Heart right ventricle (tissue), 16 donors: ENCODE data around the gene GPRC5C. TPM values are rescaled to one million over a fixed set of nuclear protein-coding genes. Genes with fewer than 3 reads are reported as not detected.
A peak's percentile ranks its signal among the peaks of the same experiment; 100 is the strongest.

Source experiments
- ATAC-seq, 8 donors: fragments of 200-7000 bp; cut with Tn5 transposase; one replicate each; pipeline ENCODE4 v1.9.1; 2020; ENCODE audit warnings: mild to moderate bottlenecking in 8 of 8, moderate library complexity in 8 of 8, moderate number of reproducible peaks in 1 of 8
- DNase-seq, 2 donors: peaks; one replicate each; pipeline ENCODE4 v3.0.0-alpha.2; 2020
- H3K27ac ChIP-seq, 10 donors: fragments of 200-600 bp; sonication (generic) in 2 of 10; one replicate each; pipeline versions ENCODE4 v1.5.0 to v1.8.0; 2020 to 2022; ENCODE audit warnings: mild to moderate bottlenecking in 3 of 10
- H3K27me3 ChIP-seq, 7 donors: fragments of 200-600 bp; one replicate each; pipeline ENCODE4 v1.8.0; 2021 to 2022; ENCODE audit warnings: mild to moderate bottlenecking in 2 of 7
- H3K36me3 ChIP-seq, 9 donors: fragments of 200-600 bp; sonication (generic) in 1 of 9; one replicate each; pipeline versions ENCODE4 v1.5.0 to v1.8.0; 2020 to 2022; ENCODE audit warnings: mild to moderate bottlenecking in 2 of 9
- H3K4me1 ChIP-seq, 9 donors: fragments of 200-600 bp; sonication (generic) in 1 of 9; one replicate each; pipeline versions ENCODE4 v1.5.0 to v1.8.0; 2020 to 2022; ENCODE audit warnings: mild to moderate bottlenecking in 4 of 9
- H3K4me3 ChIP-seq, 10 donors: fragments of 200-600 bp; sonication (generic) in 2 of 10; one replicate each; pipeline versions ENCODE4 v1.5.0 to v1.8.0; 2020 to 2022; ENCODE audit warnings: mild to moderate bottlenecking in 7 of 10, moderate library complexity in 2 of 10
- H3K9me3 ChIP-seq, 11 donors: fragments of 200-600 bp in 10 of 11; sonication (generic) in 2 of 11; one replicate each; pipeline versions ENCODE4 v1.5.0 to v1.8.0; 2013 to 2022; ENCODE audit warnings: mild to moderate bottlenecking in 2 of 11, control low read depth in 1 of 11, moderate library complexity in 1 of 11
- WGBS, 2 donors: extraction: QIAGEN DNeasy Blood & Tissue Kit; methylation state at CpG; one replicate each; pipeline ENCODE4 v1.1.7; 2013; ENCODE audit warnings: inconsistent platforms in 1 of 2; 5-methylcytosine and 5-hydroxymethylcytosine counted together
- intact Hi-C, 10 donors: fragments of 100-400 bp; cut with DNase I; formaldehyde crosslinking; loops; one replicate each; pipeline versions ENCODE4 v1.11.1 to v1.14.2; 2022
- polyA plus RNA-seq, 2 donors: library from polyadenylated mRNA; stranded (reverse); fragments of 200-250 nt; gene quantifications; one replicate each; pipeline ENCODE4 v1.2.3, GENCODE V29; 2013
- total RNA-seq, 10 donors: library from RNA; stranded (reverse); fragmentation: NEBNext Ultra II Directional in 3 of 10; extraction: Animal tissue kit (Norgen Biotek cat#: 25700) in 3 of 10; gene quantifications; one replicate each; pipeline versions ENCODE4 v1.2.1 to v1.2.4, GENCODE V29; 2021 to 2023
- TF ChIP-seq, protein P1 (sequence below), 9 donors: fragments of 200-600 bp; sonication (generic) in 2 of 9; IDR thresholded peaks; one replicate each; pipeline versions ENCODE4 v1.5.0 to v1.8.0; 2021 to 2022; ENCODE audit warnings: antibody characterized with exemption in 9 of 9, mild to moderate bottlenecking in 5 of 9, moderate library complexity in 1 of 9
- donor health status: Arrhythmogenic right ventricular cardiomyopathy.
- donor health status: ischemic (EF 13 %, LVEDD 7.1; RV severe dilation, severe dysfunction).
- donor health status: healthy with polysubstance abuse.
- donor health status: DM: no; HTN: yes; CAD: no.
- donor health status: DM: no; HTN: no; CAD: no.
- donor health status: ischemic (EF 25% LVEDD 6.9; RV normal size, moderate dysfunction).
- donor health status: ischemic (EF 25% LVEDD 5.7; RV mildly dilated, moderate dysfunction).
- donor health status: healthy.
- donor health status: DM: yes; HTN: yes; CAD: no.
- donor health status: Ischemic cardiomyopathy.
- donor health status: ischemic (EF 35%, LVEDD 5.7; RV mildly dilated, moderate dysfunction).
- donor health status: nonischemic (EF 11% LVEDD 7.7; RV severe dilation, severe dysfunction).
- donor health status: DM: yes; HTN: yes; CAD: no.
- donor health status: PGD.
- donor health status: ischemic (EF 29% LVEDD 5.4; RV normal size, mild dysfunction).
- donor health status: nonischemic (EF 23%, LVEDD 6.1; RV moderate dilation, normal function).

The GPRC5C gene
- total and polyA plus RNA-seq, 12 donors = 28.0 to 41.0 (median 32.5) TPM

- peaks cover 23 to 69% (median 41%) of the 10 kb centered on the region in 9 donors for H3K4me1 ChIP-seq
- DNase-seq (peak; percentile 36 to 54), ATAC-seq (peak in 7 of 8 donors; percentile 2 to 72 (median 39))
- H3K9me3 ChIP-seq = no peaks in the 10 kb centered on the region
- peaks cover 0 to under 1% (median 0%) of the 10 kb centered on the region in 9 donors for H3K36me3 ChIP-seq
- TF ChIP-seq, protein P1, sequence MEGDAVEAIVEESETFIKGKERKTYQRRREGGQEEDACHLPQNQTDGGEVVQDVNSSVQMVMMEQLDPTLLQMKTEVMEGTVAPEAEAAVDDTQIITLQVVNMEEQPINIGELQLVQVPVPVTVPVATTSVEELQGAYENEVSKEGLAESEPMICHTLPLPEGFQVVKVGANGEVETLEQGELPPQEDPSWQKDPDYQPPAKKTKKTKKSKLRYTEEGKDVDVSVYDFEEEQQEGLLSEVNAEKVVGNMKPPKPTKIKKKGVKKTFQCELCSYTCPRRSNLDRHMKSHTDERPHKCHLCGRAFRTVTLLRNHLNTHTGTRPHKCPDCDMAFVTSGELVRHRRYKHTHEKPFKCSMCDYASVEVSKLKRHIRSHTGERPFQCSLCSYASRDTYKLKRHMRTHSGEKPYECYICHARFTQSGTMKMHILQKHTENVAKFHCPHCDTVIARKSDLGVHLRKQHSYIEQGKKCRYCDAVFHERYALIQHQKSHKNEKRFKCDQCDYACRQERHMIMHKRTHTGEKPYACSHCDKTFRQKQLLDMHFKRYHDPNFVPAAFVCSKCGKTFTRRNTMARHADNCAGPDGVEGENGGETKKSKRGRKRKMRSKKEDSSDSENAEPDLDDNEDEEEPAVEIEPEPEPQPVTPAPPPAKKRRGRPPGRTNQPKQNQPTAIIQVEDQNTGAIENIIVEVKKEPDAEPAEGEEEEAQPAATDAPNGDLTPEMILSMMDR (IDR thresholded peaks at IDR 0.05) = no peak
- intact Hi-C loops = loop anchor here in 6 of 10 donors (10.0 kb wide), 2 partner anchors 150 to 240 kb away; partner anchors contain the start of gene TTYH2 (in 6 of the 6)
- WGBS, 2 donors = 50 to 64% methylated on average over 15 of the region's 15 CpGs
- H3K4me3 ChIP-seq = peak overlapping the region in 2 of 10 donors; percentile 51 to 55
- H3K27me3 ChIP-seq = peaks cover 0 to 9% (median 0%) of the 10 kb centered on the region in 7 donors
- H3K27ac ChIP-seq = peak overlapping the region; percentile 83 to 97 (median 90)
Observed at GRCh38 chr17:74455025-74455545, 23.2 kb downstream of the GPRC5C start.

DNA sequence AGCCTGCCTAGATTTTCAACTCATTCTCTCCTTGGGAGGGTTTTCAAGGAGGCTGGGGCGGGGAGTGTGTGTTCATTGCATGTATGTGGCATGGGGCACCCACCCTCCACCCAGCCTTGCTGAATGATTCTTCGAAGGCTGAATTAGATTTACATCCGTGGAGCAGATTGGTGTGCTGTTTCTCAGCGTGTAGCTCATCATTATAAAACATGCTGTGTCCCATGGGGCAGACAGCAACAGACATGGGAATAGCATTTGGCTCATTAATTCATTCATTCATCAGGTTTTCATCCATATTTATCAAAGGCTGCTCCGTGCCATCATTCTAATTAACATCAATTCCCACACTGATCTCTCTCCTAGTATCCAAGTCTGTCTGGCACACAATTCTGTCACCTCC lies 23.9 kb downstream of the GPRC5C start:
- Histone ChIP-seq H3K36me3 (no peaks in the 10 kb centered on the region), H3K27ac (peak overlapping the region in 7 of 10 donors; percentile 83 to 97 (median 94)), H3K9me3 (no peaks in the 10 kb centered on the region), H3K27me3 (peaks cover 0 to 9% (median 0%) of the 10 kb centered on the region in 7 donors), H3K4me1 (peaks cover 23 to 63% (median 41%) of the 10 kb centered on the region in 9 donors), H3K4me3 (no peak overlapping the region)
- WGBS, 2 donors = 81 to 90% methylated on average over 5 of the region's 5 CpGs
- no peak for DNase-seq
- intact Hi-C loops = loop anchor here in 7 of 10 donors (2.0 to 10.0 kb wide), 4 partner anchors 25 to 241 kb away; partner anchors contain the start of gene TTYH2 (in 6 of the 7)
- TF ChIP-seq, protein P1 (IDR thresholded peaks at IDR 0.05) = no peak
- ATAC-seq = no peak

DNA sequence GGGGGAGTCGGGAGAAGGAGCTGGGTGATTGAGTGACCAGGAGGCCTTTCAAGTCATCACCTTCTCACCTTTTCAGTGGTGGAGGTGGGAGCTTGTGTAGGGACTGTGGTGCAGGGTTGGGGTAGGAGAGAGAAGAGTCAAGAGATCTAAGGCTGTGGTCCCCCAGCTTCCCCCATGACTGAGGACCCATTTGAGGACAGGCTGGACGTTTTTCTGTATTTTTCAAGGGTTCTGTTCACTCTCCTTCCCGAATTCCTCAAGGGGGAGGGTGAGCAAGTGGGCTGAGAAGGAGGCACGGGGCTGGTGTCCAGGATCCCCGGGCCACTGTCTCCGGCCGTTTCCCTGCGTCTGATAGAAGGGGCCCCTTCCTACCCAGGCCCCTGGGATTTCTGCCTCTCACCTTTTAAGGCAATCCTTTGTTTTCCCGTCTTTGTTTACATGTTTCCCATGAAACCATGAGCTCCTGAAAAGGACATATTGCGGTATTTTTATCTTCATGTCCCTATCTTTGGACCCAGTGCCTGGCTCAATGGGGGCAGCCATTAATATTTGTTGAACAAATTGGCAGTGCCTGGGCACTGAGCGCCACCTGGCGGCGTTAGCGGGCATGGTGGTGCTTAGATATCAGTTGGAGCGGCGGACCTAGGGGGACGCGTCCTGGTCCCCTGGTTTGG lies 25.4 kb downstream of the GPRC5C start:
- WGBS, 2 donors = 16 to 20% methylated on average over 18 of the region's 18 CpGs
- Histone ChIP-seq H3K4me3 (peak overlapping the region in 3 of 10 donors; percentile 4 to 21 (median 8)), H3K27ac (peak overlapping the region in 5 of 10 donors; percentile 13 to 47 (median 28)), H3K4me1 (peaks cover 23 to 56% (median 40%) of the 10 kb centered on the region in 9 donors), H3K27me3 (peaks cover 0 to 9% (median 0%) of the 10 kb centered on the region in 7 donors), H3K36me3 (no peaks in the 10 kb centered on the region), H3K9me3 (no peaks in the 10 kb centered on the region)
- intact Hi-C loops = loop anchor here in 8 of 10 donors (1.0 to 10.0 kb wide), 5 partner anchors 26 to 242 kb away; partner anchors contain the start of gene TTYH2 (in 6 of the 8)
- DNase-seq (peak; percentile 81 to 84), ATAC-seq (peak in 5 of 8 donors; percentile 17 to 28 (median 23))
- TF ChIP-seq, protein P1 (IDR thresholded peaks at IDR 0.05) = peak; percentile 91 to 99 (median 96)

DNA sequence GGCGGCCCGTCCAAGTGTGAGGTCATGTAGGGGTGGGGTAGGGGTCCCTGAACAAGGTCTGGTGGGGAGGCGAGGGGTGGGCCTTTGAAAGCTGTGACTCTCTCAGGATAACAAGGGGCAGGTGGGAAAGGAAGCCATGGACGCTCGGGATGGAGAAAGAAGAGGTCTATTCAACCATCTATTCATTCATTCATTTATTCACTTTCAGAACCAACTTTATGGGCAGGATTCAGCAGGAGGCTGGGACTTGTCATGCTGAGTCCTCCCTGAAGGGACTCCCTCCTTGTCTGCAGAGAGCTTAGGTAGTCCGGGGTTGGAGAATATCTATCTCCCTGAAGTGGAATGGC lies 25.9 kb downstream of the GPRC5C start:
- intact Hi-C loops = loop anchor here (1.0 to 10.0 kb wide), 5 partner anchors 27 to 243 kb away; partner anchors contain the start of gene TTYH2 (in 6 of the 10)
- ATAC-seq = no peak

More for the DNA sequence above, 25.9 kb downstream of the GPRC5C start:
- Histone ChIP-seq H3K36me3 (no peaks in the 10 kb centered on the region), H3K9me3 (no peaks in the 10 kb centered on the region), H3K27me3 (peaks cover 0 to 8% (median 0%) of the 10 kb centered on the region in 7 donors), H3K4me1 (peaks cover 19 to 51% (median 35%) of the 10 kb centered on the region in 9 donors), H3K27ac (no peak overlapping the region), H3K4me3 (no peak overlapping the region)
- DNase-seq = no peak
- 27 to 31% methylated on average over 6 of the region's 6 CpGs for WGBS, 2 donors
- TF ChIP-seq, protein P1 (IDR thresholded peaks at IDR 0.05) = peak in 5 of 9 donors; percentile 14 to 50 (median 28)
